GM12801 (cell line): Measurements from ENCODE around the gene RPTN.

Source experiments
- TF ChIP-seq, protein P1 (sequence below): IDR thresholded peaks from one replicate; pipeline ENCODE4 v1.5.1; 2011; ENCODE audit warnings: control low read depth; ENCODE audit not compliant: insufficient read length; ENCODE audit errors: extremely low read depth

RPTN gene

DNA sequence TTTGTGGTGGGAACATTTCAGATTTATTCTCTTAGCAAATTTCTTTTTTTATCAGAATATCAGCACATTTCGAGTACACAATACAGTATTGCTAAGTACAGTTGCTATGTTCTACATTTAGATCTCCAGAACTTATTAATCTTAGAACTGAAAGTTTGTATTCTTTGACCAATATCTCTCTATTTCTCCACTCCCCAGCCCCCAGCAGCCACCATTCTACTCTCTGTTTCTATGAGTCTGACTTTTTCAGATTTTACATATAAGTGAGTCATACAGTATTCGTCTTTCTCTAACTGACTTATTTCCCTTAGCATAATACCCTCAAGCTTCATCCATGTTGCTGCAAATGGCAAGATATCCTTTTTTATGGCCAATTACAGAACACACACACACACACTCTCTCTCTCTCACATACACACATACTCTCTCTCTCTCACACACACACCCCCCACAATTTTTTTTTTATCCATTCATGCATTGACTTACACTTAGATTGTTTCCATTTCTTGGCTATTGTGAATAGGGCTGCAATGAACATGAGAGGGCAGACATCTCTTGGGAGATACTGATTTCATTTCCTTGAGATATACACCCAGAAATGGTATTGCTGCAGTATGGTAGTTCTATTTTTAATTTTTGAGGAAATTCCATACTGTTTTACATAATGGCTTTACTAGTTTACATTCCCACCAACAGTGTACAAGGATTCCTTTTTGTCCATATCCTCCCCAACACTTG lies 15.7 kb downstream of the RPTN start:
- TF ChIP-seq, protein P1, sequence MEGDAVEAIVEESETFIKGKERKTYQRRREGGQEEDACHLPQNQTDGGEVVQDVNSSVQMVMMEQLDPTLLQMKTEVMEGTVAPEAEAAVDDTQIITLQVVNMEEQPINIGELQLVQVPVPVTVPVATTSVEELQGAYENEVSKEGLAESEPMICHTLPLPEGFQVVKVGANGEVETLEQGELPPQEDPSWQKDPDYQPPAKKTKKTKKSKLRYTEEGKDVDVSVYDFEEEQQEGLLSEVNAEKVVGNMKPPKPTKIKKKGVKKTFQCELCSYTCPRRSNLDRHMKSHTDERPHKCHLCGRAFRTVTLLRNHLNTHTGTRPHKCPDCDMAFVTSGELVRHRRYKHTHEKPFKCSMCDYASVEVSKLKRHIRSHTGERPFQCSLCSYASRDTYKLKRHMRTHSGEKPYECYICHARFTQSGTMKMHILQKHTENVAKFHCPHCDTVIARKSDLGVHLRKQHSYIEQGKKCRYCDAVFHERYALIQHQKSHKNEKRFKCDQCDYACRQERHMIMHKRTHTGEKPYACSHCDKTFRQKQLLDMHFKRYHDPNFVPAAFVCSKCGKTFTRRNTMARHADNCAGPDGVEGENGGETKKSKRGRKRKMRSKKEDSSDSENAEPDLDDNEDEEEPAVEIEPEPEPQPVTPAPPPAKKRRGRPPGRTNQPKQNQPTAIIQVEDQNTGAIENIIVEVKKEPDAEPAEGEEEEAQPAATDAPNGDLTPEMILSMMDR, result no peak

DNA sequence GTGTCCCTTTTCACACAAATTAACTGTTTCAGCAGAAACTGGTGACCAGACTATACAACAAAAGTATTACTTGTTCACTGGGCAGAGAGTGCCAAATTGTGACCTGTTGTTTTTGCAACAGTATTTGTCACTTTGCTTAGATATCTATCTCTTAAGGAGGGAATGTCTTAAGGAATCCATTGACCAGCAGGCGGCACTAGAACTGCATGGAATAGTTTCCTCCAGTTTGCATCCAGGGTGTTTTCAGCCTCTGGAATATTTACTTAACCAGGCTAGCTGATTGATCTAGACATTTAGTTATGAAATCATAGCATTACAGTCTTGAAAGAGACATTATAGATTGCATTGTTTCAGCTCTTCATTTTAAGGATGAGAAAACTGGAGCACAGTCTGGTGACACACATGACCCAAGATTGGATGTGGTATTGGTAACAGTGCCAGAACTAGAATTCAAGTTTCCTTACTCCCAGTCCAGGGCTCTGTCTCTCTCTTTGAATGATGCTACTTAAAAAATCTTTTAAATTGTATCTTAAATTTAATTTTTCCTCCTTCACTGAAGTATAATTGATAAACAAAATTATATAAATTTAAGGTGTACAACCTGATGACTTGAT lies 16.9 kb downstream of the RPTN start:
- TF ChIP-seq, protein P1, result no peak

DNA sequence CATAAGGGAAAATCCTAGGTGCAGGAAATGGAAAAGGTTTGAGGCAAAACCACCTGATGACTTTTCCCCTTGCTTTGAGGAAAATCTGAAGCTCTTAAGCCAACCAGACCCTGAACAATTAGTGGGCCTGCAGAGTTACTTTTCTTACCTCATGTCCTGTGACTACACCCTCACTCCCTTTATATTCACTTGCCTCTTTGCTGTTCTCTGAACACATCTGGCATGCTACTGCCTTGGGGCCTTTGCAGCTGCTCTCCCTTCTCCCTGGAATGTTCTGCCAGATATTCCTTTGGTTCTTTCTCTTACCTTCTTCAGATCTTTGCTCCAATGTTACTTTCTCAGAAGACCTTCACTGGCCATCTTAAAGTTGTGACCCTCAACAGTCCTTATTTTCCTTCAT lies 21.8 kb downstream of the RPTN start:
- TF ChIP-seq, protein P1, result no peak

DNA sequence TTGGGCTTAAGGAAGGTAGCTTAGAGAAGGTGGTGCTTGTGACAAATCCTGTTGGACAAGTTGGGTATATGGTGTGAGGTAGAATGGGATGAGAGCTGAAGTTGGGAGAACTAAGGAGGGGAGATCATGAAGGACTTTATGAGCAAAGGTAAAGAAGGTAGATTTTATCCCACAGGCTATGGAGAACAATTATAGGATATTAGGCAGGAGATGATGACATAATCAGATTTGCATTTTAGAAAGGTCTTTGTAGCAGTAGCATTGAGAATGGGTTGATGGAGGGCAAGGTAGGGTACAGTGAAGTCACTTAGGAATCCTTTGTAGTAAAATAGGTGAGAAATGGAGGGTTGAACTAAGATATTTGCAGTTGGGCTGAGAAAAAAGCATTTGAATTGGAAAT lies 28.8 kb downstream of the RPTN start:
- TF ChIP-seq, protein P1, result no peak

DNA sequence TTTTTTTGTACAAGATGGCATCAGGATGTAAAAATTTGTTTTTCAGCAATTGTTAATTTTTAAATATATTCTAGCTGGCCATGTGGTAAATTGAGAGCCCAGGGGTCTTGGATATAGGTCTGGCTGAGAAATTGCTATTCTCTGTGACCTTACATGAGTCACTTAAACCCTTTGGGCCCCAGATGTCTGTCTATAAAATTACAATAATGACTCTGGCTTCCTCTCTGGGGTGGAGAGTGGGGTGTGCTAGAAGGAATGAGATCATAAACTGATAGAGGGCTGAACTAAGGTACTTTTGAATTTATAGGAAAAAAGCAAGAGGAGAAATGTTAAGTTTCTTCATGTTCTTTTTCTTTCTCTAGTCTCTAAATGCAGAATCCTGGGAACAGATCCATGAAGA lies 31.4 kb downstream of the RPTN start:
- TF ChIP-seq, protein P1, result no peak

DNA sequence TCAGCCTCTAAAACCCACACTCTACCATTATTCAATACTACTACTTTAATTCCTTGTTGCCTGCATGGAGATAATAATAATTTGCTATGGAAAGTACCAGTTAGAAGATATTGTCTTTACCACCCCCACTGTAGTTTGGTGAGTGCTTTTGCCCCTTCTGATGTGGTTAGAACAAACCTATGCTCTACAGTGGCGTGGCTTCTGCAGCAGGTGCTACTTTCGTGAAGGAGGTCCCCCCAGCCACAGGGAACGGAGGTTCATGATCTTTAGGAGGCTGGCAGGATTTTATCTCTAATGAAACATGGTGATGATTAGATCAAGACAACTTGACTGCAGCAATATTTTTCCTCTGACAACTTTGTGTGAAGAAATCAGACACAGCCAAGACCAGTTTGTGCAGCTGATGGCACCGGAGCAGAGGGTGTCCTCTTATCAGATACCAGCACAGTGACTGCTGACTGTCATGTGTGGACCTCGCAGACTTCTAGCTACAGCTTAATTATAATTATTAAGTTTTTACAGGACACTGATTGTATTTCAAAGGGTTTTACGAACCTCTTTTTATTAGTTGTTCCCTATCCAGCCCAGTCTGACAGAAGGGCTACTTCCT lies 33.1 kb downstream of the RPTN start:
- TF ChIP-seq, protein P1, result no peak

DNA sequence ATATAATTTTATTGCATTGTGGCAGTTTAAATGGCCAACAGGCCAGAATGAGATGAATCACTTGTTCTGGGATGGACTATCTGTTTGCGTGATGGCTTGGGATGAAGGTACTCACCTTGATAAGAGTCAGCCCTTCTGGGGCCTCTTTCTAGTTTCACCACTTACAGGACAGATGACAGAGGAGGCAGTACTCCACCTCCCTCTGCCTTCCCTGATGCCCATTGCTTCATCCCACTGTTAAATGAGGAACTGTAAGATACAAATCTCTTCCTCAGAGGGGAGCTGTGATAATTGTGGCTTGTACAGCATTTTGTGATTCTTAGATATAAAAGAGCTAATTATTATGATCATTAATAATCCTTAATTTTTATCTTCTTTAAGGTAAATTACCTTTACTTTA lies 40.1 kb downstream of the RPTN start:
- TF ChIP-seq, protein P1, result no peak
